ENCODE measurements around the gene ISCA2.

The ISCA2 gene

DNA sequence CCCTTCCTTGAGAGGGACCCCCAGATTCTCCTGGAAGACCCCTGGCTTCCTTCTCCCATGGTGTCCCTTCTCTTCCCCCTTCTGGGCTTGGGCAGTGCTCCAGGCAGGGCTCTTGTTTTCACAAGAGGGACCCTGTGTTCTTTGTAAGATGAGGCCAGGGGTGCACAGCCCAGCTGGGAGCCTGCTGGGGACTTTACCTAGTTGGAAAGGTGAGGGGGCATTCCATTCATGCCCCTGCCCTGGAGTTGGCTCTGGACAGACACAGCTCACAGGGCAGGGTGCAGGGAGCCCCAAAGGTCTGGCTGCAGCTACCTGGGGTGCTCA lies 31.2 kb downstream of the ISCA2 start:
- Histone ChIP-seq H3K4me3 (replicated peaks; ENCODE audit: low read depth, low read length) (no peak overlapping the region), H3K36me3 (ENCODE audit: control insufficient read depth, insufficient read depth, low read length) (no peaks in the 10 kb centered on the region), H3K27me3 (replicated peaks; ENCODE audit: control insufficient read depth, insufficient read depth, low read length) (no peaks in the 10 kb centered on the region; the same call in 1 of the 2 replicates)
- TF ChIP-seq, protein P1, sequence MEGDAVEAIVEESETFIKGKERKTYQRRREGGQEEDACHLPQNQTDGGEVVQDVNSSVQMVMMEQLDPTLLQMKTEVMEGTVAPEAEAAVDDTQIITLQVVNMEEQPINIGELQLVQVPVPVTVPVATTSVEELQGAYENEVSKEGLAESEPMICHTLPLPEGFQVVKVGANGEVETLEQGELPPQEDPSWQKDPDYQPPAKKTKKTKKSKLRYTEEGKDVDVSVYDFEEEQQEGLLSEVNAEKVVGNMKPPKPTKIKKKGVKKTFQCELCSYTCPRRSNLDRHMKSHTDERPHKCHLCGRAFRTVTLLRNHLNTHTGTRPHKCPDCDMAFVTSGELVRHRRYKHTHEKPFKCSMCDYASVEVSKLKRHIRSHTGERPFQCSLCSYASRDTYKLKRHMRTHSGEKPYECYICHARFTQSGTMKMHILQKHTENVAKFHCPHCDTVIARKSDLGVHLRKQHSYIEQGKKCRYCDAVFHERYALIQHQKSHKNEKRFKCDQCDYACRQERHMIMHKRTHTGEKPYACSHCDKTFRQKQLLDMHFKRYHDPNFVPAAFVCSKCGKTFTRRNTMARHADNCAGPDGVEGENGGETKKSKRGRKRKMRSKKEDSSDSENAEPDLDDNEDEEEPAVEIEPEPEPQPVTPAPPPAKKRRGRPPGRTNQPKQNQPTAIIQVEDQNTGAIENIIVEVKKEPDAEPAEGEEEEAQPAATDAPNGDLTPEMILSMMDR (IDR thresholded peaks at IDR 0.05; ENCODE audit: insufficient read depth, low read length, poor library complexity, severe bottlenecking): no peak
- DNase-seq (ENCODE audit: extremely low read depth, insufficient read length): no peak

DNA sequence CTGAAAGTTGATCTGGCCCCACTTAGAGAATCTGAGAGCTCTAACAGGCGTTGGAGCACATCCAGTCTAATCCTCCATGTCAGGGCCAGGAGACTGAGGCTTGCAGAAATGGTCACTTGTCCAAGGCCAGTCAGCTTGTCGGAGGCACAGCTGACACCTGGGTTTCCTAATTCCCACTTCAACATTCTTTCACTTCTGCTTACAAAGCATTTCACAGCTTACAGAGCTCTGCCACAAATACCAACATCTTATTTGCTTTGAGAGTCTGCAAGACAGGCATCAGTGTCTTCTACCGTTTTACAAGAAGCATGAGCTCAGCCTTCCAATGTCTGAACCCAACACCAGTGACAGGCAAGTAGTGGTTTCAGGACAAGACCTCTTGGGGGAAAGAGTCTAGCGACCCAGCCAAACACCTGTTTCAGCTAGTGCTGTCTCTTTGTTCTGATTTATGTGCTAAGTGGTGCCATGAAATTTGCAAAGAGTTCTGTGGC lies 31.8 kb downstream of the ISCA2 start:
- H3K27me3 ChIP-seq (replicated peaks; ENCODE audit: control insufficient read depth, insufficient read depth, low read length): no peaks in the 10 kb centered on the region; the same call in 1 of the 2 replicates
- H3K4me3 ChIP-seq (replicated peaks; ENCODE audit: low read depth, low read length): no peak overlapping the region
- H3K36me3 ChIP-seq (ENCODE audit: control insufficient read depth, insufficient read depth, low read length): no peaks in the 10 kb centered on the region
- no peak for DNase-seq (ENCODE audit: extremely low read depth, insufficient read length)
- TF ChIP-seq, protein P1 (IDR thresholded peaks at IDR 0.05; ENCODE audit: insufficient read depth, low read length, poor library complexity, severe bottlenecking): no peak

DNA sequence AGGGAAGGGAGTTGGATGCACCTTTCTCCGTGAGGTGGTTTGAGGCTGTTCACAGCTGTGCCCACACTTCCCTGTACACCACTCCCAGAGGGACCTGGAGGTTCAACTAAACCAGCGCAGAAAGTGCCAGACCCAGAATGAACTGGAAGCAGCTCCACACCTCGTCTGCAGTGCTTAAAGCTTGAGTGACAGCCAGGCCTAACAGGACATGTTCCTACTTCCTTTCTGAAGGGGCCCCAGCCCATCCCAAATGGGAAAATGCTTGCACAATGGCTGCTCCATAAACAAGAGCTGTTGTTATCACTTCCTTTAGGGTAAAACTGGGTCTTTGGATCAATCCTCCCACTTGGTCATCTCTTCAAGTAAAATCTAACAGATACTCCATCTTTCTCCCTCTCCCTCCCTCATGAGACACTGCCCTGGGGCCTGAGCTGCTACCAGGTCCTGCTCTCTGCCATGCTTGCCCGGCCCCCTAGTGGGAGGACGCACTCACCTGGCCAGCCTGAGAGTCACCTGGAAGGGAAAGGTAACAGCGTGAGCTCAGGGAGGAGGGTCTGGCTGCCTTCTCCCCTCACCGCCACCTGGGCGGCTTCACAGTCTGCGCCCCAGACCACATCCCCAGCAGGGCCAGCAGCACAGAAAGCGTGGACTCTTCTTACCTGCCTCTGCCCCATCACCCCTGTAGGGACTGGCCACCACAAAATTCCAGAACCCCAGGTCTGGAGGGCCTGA lies 33.5 kb downstream of the ISCA2 start:
- TF ChIP-seq, protein P1 (IDR thresholded peaks at IDR 0.05; ENCODE audit: insufficient read depth, low read length, poor library complexity, severe bottlenecking): no peak
- H3K4me3 ChIP-seq (replicated peaks; ENCODE audit: low read depth, low read length): no peak overlapping the region
- DNase-seq (ENCODE audit: extremely low read depth, insufficient read length): no peak
- no peaks in the 10 kb centered on the region for H3K36me3 ChIP-seq (ENCODE audit: control insufficient read depth, insufficient read depth, low read length)
- no peaks in the 10 kb centered on the region; the same call in 1 of the 2 replicates for H3K27me3 ChIP-seq (replicated peaks; ENCODE audit: control insufficient read depth, insufficient read depth, low read length)

DNA sequence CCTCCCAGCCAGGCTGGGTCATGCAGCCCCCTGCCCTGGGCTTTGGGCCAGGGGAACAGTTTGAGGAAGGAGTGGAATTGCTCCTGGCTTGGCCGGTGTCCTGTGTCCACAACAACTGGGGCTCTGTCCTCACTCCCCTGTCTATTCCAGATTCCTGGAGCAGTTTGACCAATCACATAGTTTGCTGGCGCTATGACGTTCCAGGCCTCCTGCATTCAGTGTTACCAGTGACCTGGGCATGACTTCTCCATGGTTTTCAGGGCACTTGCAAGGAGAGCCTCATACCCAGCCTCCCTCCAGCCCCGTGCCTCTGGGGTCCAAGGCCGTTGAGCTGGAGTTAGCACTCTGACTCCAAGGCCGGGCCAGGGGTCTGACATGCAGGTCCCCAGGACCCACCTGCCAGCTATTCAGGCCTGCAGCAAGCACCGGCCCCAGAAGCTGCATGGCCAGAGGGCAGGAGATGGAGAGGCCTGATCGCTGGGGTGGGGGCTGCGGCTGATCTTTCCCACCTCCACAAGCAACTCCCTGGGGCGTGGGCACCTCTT lies 34.2 kb downstream of the ISCA2 start:
- Histone ChIP-seq H3K36me3 (ENCODE audit: control insufficient read depth, insufficient read depth, low read length) (no peaks in the 10 kb centered on the region), H3K4me3 (replicated peaks; ENCODE audit: low read depth, low read length) (no peak overlapping the region), H3K27me3 (replicated peaks; ENCODE audit: control insufficient read depth, insufficient read depth, low read length) (no peaks in the 10 kb centered on the region; the same call in 1 of the 2 replicates)
- TF ChIP-seq, protein P1 (IDR thresholded peaks at IDR 0.05; ENCODE audit: insufficient read depth, low read length, poor library complexity, severe bottlenecking): no peak
- no peak for DNase-seq (ENCODE audit: extremely low read depth, insufficient read length)

DNA sequence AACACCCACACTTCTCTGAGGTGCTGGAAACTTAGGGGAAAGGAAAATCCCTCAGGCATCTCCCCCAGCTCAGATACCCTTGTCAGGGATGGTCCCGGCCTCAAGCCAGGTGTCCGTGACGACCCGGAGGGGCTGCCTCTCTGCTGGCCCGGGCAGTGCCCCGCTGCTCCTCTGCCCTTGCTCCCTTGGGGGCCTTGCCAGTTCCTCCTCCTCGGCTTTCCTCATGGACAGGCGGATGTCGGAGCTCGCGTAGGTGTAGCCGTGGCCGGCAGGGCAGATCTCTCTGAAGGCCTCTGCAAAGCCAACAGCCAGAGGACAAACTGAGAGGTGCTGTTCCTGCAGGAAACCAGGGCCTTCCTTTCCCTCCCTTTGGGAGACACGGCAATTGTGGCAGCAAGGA lies 34.8 kb downstream of the ISCA2 start:
- H3K4me3 ChIP-seq (replicated peaks; ENCODE audit: low read depth, low read length): no peak overlapping the region
- no peak for DNase-seq (ENCODE audit: extremely low read depth, insufficient read length)
- TF ChIP-seq, protein P1 (IDR thresholded peaks at IDR 0.05; ENCODE audit: insufficient read depth, low read length, poor library complexity, severe bottlenecking): no peak
- no peaks in the 10 kb centered on the region; the same call in 1 of the 2 replicates for H3K27me3 ChIP-seq (replicated peaks; ENCODE audit: control insufficient read depth, insufficient read depth, low read length)
- H3K36me3 ChIP-seq (ENCODE audit: control insufficient read depth, insufficient read depth, low read length): no peaks in the 10 kb centered on the region
